ENCODE measurements around the gene SLC23A1. TPM values are rescaled to one million over a fixed set of nuclear protein-coding genes. Genes with fewer than 3 reads are reported as not detected.
"Not testable (repeated sequence)": the region's sequence is repeated elsewhere in the genome, so short reads cannot be mapped to it uniquely, and the experiment has no call there.

SLC23A1 gene
- total RNA-seq, 1 donor from 2014 or later, result not detected

- DNase-seq (ENCODE audit: low spot score), result no peak
Measured at GRCh38 chr5:139390639-139391569, 7.8 kb upstream of the SLC23A1 start.

- no peak for DNase-seq (ENCODE audit: low spot score)
Measured at GRCh38 chr5:139389701-139390638, 6.9 kb upstream of the SLC23A1 start, which contains the start of gene MZB1. Gene MZB1 (minus strand): TSS chr5:139389913. CDS start chr5:139389856, 57 bp downstream.

GRCh38 chr5:139388198-139388821, 5.2 kb upstream of the SLC23A1 start:
- no peak for DNase-seq (ENCODE audit: low spot score)

GRCh38 chr5:139387611-139388197, 4.6 kb upstream of the SLC23A1 start:
- DNase-seq (ENCODE audit: low spot score), result no peak

- DNase-seq (ENCODE audit: low spot score), result not testable (repeated sequence)
Measured at GRCh38 chr5:139386956-139387355, 3.9 kb upstream of the SLC23A1 start.

GRCh38 chr5:139386050-139386438, 2.9 kb upstream of the SLC23A1 start:
- DNase-seq (ENCODE audit: low spot score), result no peak

GRCh38 chr5:139385061-139386049, 2.3 kb upstream of the SLC23A1 start:
- DNase-seq (ENCODE audit: low spot score), result no peak

- no peak for DNase-seq (ENCODE audit: low spot score)
Measured at GRCh38 chr5:139384591-139385051, 1.5 kb upstream of the SLC23A1 start.

- no peak for DNase-seq (ENCODE audit: low spot score)
Measured at GRCh38 chr5:139383993-139384590, 995 bp upstream of the SLC23A1 start.

- no peak for DNase-seq (ENCODE audit: low spot score)
Measured at GRCh38 chr5:139382807-139383206, 290 bp downstream of the SLC23A1 start.

GRCh38 chr5:139381837-139382761, 998 bp downstream of the SLC23A1 start:
- DNase-seq (ENCODE audit: low spot score), result no peak

- no peak for DNase-seq (ENCODE audit: low spot score)
Measured at GRCh38 chr5:139379626-139380449, 3.3 kb downstream of the SLC23A1 start.

- DNase-seq (ENCODE audit: low spot score), result peak; percentile 72
Measured at GRCh38 chr5:139378941-139379361, 4.1 kb downstream of the SLC23A1 start.

GRCh38 chr5:139378101-139378825, 4.8 kb downstream of the SLC23A1 start:
- peak; percentile 85 for DNase-seq (ENCODE audit: low spot score)

GRCh38 chr5:139377226-139377625, 5.9 kb downstream of the SLC23A1 start:
- DNase-seq (ENCODE audit: low spot score), result peak; percentile 60

GRCh38 chr5:139376364-139376763, 6.7 kb downstream of the SLC23A1 start:
- DNase-seq (ENCODE audit: low spot score), result peak; percentile 20

Measured in mesenteric fat pad (tissue), 1 donor.